HepG2 (cell line): ENCODE results near the gene NOTO. TPM values are rescaled to one million over a fixed set of nuclear protein-coding genes. Genes with fewer than 3 reads are reported as not detected.

Experiments used
- ATAC-seq: fragments of 200-7000 bp; cut with Tn5 transposase; 3 replicates; pipeline ENCODE4 v1.9.1; 2020; ENCODE audit warnings: mild to moderate bottlenecking, moderate library complexity
- BruUV-seq: library from RNA; stranded (reverse); fragments of 400-500 nt; replicated peaks from 2 replicates; lab custom pipeline; 2021; lab: Mats Ljungman, UMichigan
- CTCF ChIA-PET: fragments of 300-600 bp; formaldehyde crosslinking; extraction: SDS; loops from one replicate; lab custom pipeline; 2021; ENCODE audit warnings: low total read pairs, inconsistent platforms, low intra/inter-chr PET ratio; lab: Yijun Ruan, JAX
- POLR2A ChIA-PET: fragments of 350-600 bp; sonication (Branson Sonifier 250); formaldehyde crosslinking; loops from one replicate; lab custom pipeline; 2020; ENCODE audit warnings: antibody characterized with exemption, inconsistent platforms; lab: Yijun Ruan, JAX
- DNase-seq: peaks from one replicate; pipeline ENCODE4 v3.0.0-alpha.2; 2015; ENCODE audit warnings: low spot score
- FAIRE-seq: peaks from 3 replicates; lab custom pipeline; 2011; peaks lifted over from hg19 to GRCh38; lab: Jason Lieb, UNC
- H2AFZ ChIP-seq: one replicate; pipeline ENCODE4 v1.6.1; 2011; ENCODE audit warnings: low read length, inconsistent platforms
- H3K27ac ChIP-seq: fragments of 300-600 bp; 3 replicates; pipeline ENCODE4 v1.8.0; 2011; ENCODE audit warnings: mixed run types, mild to moderate bottlenecking, mixed read lengths, low read length, inconsistent platforms; ENCODE audit not compliant: insufficient read depth; ENCODE audit errors: extremely low read length
- H3K27me3 ChIP-seq, 2 experiments: fragments of 200-600 bp in 1 of 2; 2 replicates in 1 of 2; 3 replicates in 1 of 2; pipeline versions ENCODE4 v1.6.0 to v1.8.0; 2011; ENCODE audit warnings: low read length in 2 of 2, mild to moderate bottlenecking in 2 of 2, moderate library complexity in 2 of 2, inconsistent platforms in 1 of 2; ENCODE audit not compliant: insufficient read depth in 2 of 2, control insufficient read depth in 1 of 2
- H3K36me3 ChIP-seq, 2 experiments: fragments of 200-600 bp in 1 of 2; replicated peaks in 1 of 2; 2 replicates in 1 of 2; 3 replicates in 1 of 2; pipeline versions ENCODE4 v1.5.1 to v1.8.0; 2011; ENCODE audit warnings: low read length in 2 of 2, inconsistent platforms in 1 of 2; ENCODE audit not compliant: insufficient read depth in 2 of 2, control insufficient read depth in 1 of 2
- H3K4me1 ChIP-seq: 2 replicates; pipeline ENCODE4 v1.5.1; 2012; ENCODE audit warnings: low read length, inconsistent platforms; ENCODE audit not compliant: insufficient read depth
- H3K4me2 ChIP-seq: 2 replicates; pipeline ENCODE4 v1.6.0; 2011; ENCODE audit warnings: low read depth, low read length, inconsistent platforms
- H3K4me3 ChIP-seq, 3 experiments: fragments of 200-600 bp in 1 of 3; sonication (generic), shearing (Covaris generic) in 1 of 3; replicated peaks in 1 of 3; 2 replicates each; pipeline ENCODE4 v1.5.1; 2011 to 2016; ENCODE audit warnings: low read length in 3 of 3, inconsistent platforms in 2 of 3, low read depth in 2 of 3, mild to moderate bottlenecking in 2 of 3, control low read depth in 1 of 3, mixed read lengths in 1 of 3; ENCODE audit not compliant: insufficient read depth in 1 of 3
- H3K79me2 ChIP-seq: one replicate; pipeline ENCODE4 v1.6.1; 2011; ENCODE audit warnings: low read length, inconsistent platforms; ENCODE audit not compliant: insufficient read depth
- H3K9ac ChIP-seq: 2 replicates; pipeline ENCODE4 v1.6.0; 2011; ENCODE audit warnings: mild to moderate bottlenecking, low read depth, low read length, inconsistent platforms; ENCODE audit not compliant: insufficient read depth
- H3K9me3 ChIP-seq: 2 replicates; pipeline ENCODE4 v1.5.1; 2012; ENCODE audit warnings: mild to moderate bottlenecking, low read length
- H4K20me1 ChIP-seq: 2 replicates; pipeline ENCODE4 v1.6.0; 2011; ENCODE audit warnings: inconsistent platforms, mild to moderate bottlenecking, low read length, moderate library complexity; ENCODE audit not compliant: insufficient read depth
- FOXA1 ChIP-seq, 2 experiments: fragments of 450-650 bp in 1 of 2; sonication (generic) in 1 of 2; formaldehyde crosslinking in 1 of 2; IDR thresholded peaks; 2 replicates each; pipeline versions ENCODE4 v1.4.0 to v1.6.1; 2016 to 2020; ENCODE audit warnings: missing genetic modification reagents in 1 of 2
- MTF2 ChIP-seq: sonication (generic); formaldehyde crosslinking; IDR thresholded peaks from 2 replicates; pipeline ENCODE4 v1.5.0; 2020; ENCODE audit warnings: missing genetic modification reagents, borderline replicate concordance
- PHF20 ChIP-seq: sonication (generic); formaldehyde crosslinking; IDR thresholded peaks from 2 replicates; pipeline ENCODE4 v1.5.0; 2020; ENCODE audit warnings: mild to moderate bottlenecking, missing genetic modification reagents
- SALL2 ChIP-seq: sonication (generic); formaldehyde crosslinking; IDR thresholded peaks from 2 replicates; pipeline ENCODE4 v1.8.1; 2023; ENCODE audit warnings: mild to moderate bottlenecking, missing genetic modification reagents, inconsistent platforms
- SRSF4 ChIP-seq: fragments of 200-400 bp; formaldehyde crosslinking; IDR thresholded peaks from one replicate; pipeline ENCODE4 v1.6.1; 2018; ENCODE audit warnings: mild to moderate bottlenecking, low read depth, low read length, moderate library complexity; ENCODE audit not compliant: poor library complexity, severe bottlenecking
- U2AF2 ChIP-seq: fragments of 200-400 bp; formaldehyde crosslinking; IDR thresholded peaks from 2 replicates; pipeline ENCODE4 v1.6.1; 2017; ENCODE audit warnings: low read depth, mild to moderate bottlenecking, low read length
- ZFYVE20 ChIP-seq: sonication (generic); formaldehyde crosslinking; IDR thresholded peaks from 2 replicates; pipeline ENCODE4 v1.8.0; 2023; ENCODE audit warnings: low read depth, mild to moderate bottlenecking, moderate library complexity, missing genetic modification reagents, borderline replicate concordance
- ZKSCAN5 ChIP-seq: sonication (generic); formaldehyde crosslinking; IDR thresholded peaks from 2 replicates; pipeline ENCODE4 v1.5.1; 2020; ENCODE audit warnings: mild to moderate bottlenecking, missing genetic modification reagents
- ZNF253 ChIP-seq: sonication (generic); formaldehyde crosslinking; IDR thresholded peaks from 2 replicates; pipeline ENCODE4 v1.8.0; 2022; ENCODE audit warnings: mild to moderate bottlenecking, missing genetic modification reagents, borderline replicate concordance
- ZNF530 ChIP-seq: sonication (generic); formaldehyde crosslinking; IDR thresholded peaks from 2 replicates; pipeline ENCODE4 v1.5.0; 2020; ENCODE audit warnings: low read depth, mild to moderate bottlenecking, missing genetic modification reagents
- ZNF614 ChIP-seq: IDR thresholded peaks from 2 replicates; pipeline ENCODE4 v1.6.1; 2018; ENCODE audit warnings: missing biosample characterization, missing genetic modification reagents, inconsistent platforms, borderline replicate concordance
- ZNF792 ChIP-seq: IDR thresholded peaks from 2 replicates; pipeline ENCODE4 v1.6.1; 2016
- ZNF816 ChIP-seq: sonication (generic); formaldehyde crosslinking; IDR thresholded peaks from 2 replicates; pipeline ENCODE4 v1.8.0; 2022; ENCODE audit warnings: missing genetic modification reagents, mild to moderate bottlenecking, borderline replicate concordance
- ZNF883 ChIP-seq: sonication (generic); formaldehyde crosslinking; IDR thresholded peaks from 2 replicates; pipeline ENCODE4 v1.5.1; 2020; ENCODE audit warnings: mild to moderate bottlenecking, missing genetic modification reagents; ENCODE audit errors: not compliant biosample characterization
- WGBS: methylation state at CpG from one replicate; pipeline ENCODE4 v1.1.6; 2017; ENCODE audit warnings: low lambda C conversion rate; 5-methylcytosine and 5-hydroxymethylcytosine counted together
- in situ Hi-C: cut with HindIII; loops from 2 replicates; pipeline ENCODE4 v1.10.0; 2017; ENCODE audit warnings: low pct_unique_long_range_greater_than_20kb; ENCODE audit not compliant: extremely low pct_ligation_motif_present
- intact Hi-C: fragments of 100-400 bp; cut with micrococcal nuclease; formaldehyde crosslinking; loops from one replicate; pipeline ENCODE4 v1.10.0; 2022; ENCODE audit not compliant: unreplicated experiment
- polyA plus RNA-seq, 8 experiments: library from polyadenylated mRNA; depleted of rRNA in 3 of 8; stranded (reverse) in 7 of 8; unstranded in 1 of 8; fragments of >200 nt; fragmentation: Illumina TruSeq in 4 of 8; extraction: Trizol in 4 of 8; gene quantifications; 2 replicates each; pipeline versions ENCODE4 v1.2.1 to v1.2.3, GENCODE V29; 2011 to 2016; ENCODE audit warnings: low read depth in 4 of 8, missing spikeins in 1 of 8, mixed read lengths in 1 of 8; ENCODE audit not compliant: insufficient read depth in 1 of 8
- total RNA-seq, 5 experiments: library from RNA; depleted of rRNA; stranded (reverse); fragments of >200 nt; fragmentation: Illumina TruSeq; extraction: Trizol; gene quantifications; 2 replicates each; pipeline ENCODE4 v1.2.3, GENCODE V29; 2016; ENCODE audit warnings: low read depth in 1 of 5
- TF ChIP-seq, protein P1 (sequence below): sonication (generic); formaldehyde crosslinking; IDR thresholded peaks from 2 replicates; pipeline ENCODE4 v1.4.0; 2020; ENCODE audit warnings: missing genetic modification reagents, borderline replicate concordance
- TF ChIP-seq, protein P2 (sequence below): sonication (generic); formaldehyde crosslinking; IDR thresholded peaks from 2 replicates; pipeline ENCODE4 v1.9.0; 2022; ENCODE audit warnings: low read depth, missing genetic modification reagents

Gene NOTO
- total and polyA plus RNA-seq, 2 of the 13 experiments (the other 11 are each of a cell fraction or from before 2014, with no cell fraction given): not detected

DNA sequence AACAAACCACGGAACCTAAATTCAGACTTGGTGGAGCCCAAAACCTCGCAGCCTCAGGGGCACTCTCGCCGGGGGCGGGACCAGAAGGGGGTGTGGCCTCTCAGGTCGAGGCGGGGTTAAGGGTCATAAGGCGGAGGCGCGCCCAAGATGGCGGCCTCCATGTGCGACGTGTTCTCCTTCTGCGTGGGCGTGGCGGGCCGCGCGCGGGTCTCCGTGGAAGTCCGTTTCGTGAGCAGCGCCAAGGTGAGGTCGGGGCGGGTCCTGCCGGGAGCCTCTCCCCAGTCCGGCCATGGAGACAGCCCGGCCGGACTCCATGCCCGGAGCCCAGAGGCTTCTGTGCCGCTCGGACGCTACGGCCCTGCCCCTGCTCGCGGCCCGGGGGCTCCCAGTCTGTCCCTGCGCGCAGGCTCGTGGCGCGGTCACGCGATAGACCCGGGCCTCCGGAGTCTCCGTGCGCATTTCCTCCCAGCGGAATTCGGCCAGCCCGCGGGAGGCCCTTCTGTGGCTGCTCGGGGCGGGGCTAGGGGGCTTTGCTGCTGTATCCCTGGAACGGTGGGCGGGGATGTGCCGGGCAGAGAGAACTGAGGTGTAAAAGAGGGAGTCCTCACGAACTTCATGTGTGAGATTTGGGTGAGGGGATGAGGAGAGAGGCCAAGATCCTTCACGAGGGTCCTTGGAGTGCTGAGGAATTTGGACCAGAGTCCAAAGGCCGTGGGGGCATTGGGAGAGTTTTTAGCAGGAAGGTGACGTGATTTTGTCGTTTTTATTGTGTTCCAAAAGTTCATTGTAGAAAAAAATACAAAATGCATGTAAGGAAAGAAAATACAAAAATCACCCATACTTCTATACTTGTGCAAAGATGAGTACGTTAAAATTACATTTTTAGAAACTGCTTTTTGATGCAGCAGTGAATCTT is 12.0 kb downstream of the NOTO start, which contains the start of gene SMYD5:
TSS of gene SMYD5 (plus strand) at position 126 of the 916 bp plus-strand sequence. CDS start at position 148, 22 bp downstream.
- ATAC-seq (peak; percentile 70), DNase-seq (peak; percentile 88), FAIRE-seq (peak; percentile 66)
- Histone ChIP-seq H3K9ac (peak within 1 kb of the TSS; percentile 96), H3K27me3 (no peaks in the 10 kb centered on the region), H3K27ac (peak within 1 kb of the TSS; percentile 92), H4K20me1 (peaks cover 12% of the 10 kb centered on the region; the same call in 1 of the 2 replicates), H3K4me1 (peaks cover 58% of the 10 kb centered on the region), H3K4me2 (peak within 1 kb of the TSS; percentile 99), H3K36me3 (peaks cover 2 to 18% of the 10 kb centered on the region in 2 experiments), H3K79me2 (peaks cover 48% of the 10 kb centered on the region), H3K9me3 (no peaks in the 10 kb centered on the region), H3K4me3 (peak within 1 kb of the TSS; percentile 86 to 93 (median 91)), H2AFZ (peak within 1 kb of the TSS; percentile 55)
- in situ Hi-C loops (loop anchor here (5.0 kb wide), 1 partner anchor 37 kb away; no protein-coding TSS in a partner anchor), intact Hi-C loops (loop anchor here (1.0 to 10.0 kb wide), 2 partner anchors 19 to 170 kb away; partner anchors contain the start of genes ALMS1 and PRADC1)
- BruUV-seq: no TSS peak
- ChIA-PET POLR2A (interaction anchor here (0.8 to 4.5 kb wide), 19 partner anchors 10 to 183 kb away, joined by 3 to 125 read pairs (median 9); partner anchors contain the start of genes ALMS1, CCT7, PRADC1 and RAB11FIP5), CTCF (interaction anchor here (2.9 kb wide), 1 partner anchor 37 kb away, joined by 74 read pairs; no protein-coding TSS in a partner anchor)
- 2% methylated on average over 35 of the region's 64 CpGs for WGBS
- TF ChIP-seq ZNF816 (CRISPR knock-in tag) (peak; percentile 66; the same call in 1 of the 2 replicates), ZNF883 (CRISPR knock-in tag) (peak; percentile 68), ZNF530 (CRISPR knock-in tag) (no peak), U2AF2 (no peak), FOXA1 (IDR thresholded peaks at IDR 0.05) (no peak), FOXA1 (CRISPR knock-in tag; IDR thresholded peaks at IDR 0.05) (0 out of 2 replicates have a peak, but pooled peaks have one; percentile 6), ZNF253 (CRISPR knock-in tag) (no peak; the same call in 1 of the 2 replicates), ZFYVE20 (CRISPR knock-in tag) (no peak), ZKSCAN5 (CRISPR knock-in tag) (no peak), SRSF4 (no peak), MTF2 (CRISPR knock-in tag) (peak; percentile 87; the same call in 1 of the 2 replicates), PHF20 (CRISPR knock-in tag) (peak; percentile 85), SALL2 (no peak; the same call in 1 of the 2 replicates), ZNF792 (CRISPR knock-in tag) (no peak), ZNF614 (CRISPR knock-in tag) (peak; percentile 14; the same call in 1 of the 2 replicates)
- TF ChIP-seq, protein P1, sequence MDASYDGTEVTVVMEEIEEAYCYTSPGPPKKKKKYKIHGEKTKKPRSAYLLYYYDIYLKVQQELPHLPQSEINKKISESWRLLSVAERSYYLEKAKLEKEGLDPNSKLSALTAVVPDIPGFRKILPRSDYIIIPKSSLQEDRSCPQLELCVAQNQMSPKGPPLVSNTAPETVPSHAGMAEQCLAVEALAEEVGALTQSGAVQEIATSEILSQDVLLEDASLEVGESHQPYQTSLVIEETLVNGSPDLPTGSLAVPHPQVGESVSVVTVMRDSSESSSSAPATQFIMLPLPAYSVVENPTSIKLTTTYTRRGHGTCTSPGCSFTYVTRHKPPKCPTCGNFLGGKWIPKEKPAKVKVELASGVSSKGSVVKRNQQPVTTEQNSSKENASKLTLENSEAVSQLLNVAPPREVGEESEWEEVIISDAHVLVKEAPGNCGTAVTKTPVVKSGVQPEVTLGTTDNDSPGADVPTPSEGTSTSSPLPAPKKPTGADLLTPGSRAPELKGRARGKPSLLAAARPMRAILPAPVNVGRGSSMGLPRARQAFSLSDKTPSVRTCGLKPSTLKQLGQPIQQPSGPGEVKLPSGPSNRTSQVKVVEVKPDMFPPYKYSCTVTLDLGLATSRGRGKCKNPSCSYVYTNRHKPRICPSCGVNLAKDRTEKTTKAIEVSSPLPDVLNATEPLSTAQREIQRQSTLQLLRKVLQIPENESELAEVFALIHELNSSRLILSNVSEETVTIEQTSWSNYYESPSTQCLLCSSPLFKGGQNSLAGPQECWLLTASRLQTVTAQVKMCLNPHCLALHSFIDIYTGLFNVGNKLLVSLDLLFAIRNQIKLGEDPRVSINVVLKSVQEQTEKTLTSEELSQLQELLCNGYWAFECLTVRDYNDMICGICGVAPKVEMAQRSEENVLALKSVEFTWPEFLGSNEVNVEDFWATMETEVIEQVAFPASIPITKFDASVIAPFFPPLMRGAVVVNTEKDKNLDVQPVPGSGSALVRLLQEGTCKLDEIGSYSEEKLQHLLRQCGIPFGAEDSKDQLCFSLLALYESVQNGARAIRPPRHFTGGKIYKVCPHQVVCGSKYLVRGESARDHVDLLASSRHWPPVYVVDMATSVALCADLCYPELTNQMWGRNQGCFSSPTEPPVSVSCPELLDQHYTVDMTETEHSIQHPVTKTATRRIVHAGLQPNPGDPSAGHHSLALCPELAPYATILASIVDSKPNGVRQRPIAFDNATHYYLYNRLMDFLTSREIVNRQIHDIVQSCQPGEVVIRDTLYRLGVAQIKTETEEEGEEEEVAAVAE (CRISPR knock-in tag): peak; percentile 42; the same call in 1 of the 2 replicates
- TF ChIP-seq, protein P2, sequence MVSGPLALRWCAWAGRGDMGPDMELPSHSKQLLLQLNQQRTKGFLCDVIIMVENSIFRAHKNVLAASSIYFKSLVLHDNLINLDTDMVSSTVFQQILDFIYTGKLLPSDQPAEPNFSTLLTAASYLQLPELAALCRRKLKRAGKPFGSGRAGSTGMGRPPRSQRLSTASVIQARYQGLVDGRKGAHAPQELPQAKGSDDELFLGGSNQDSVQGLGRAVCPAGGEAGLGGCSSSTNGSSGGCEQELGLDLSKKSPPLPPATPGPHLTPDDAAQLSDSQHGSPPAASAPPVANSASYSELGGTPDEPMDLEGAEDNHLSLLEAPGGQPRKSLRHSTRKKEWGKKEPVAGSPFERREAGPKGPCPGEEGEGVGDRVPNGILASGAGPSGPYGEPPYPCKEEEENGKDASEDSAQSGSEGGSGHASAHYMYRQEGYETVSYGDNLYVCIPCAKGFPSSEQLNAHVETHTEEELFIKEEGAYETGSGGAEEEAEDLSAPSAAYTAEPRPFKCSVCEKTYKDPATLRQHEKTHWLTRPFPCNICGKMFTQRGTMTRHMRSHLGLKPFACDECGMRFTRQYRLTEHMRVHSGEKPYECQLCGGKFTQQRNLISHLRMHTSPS: no peak
